DMS114 treated with DMSO at 0.1 percent for 48 hours (cell line): ENCODE measurements around the gene TMEM109.

Experiments
- DNase-seq: peaks from one replicate; lab custom pipeline; 2025; ENCODE audit not compliant: unreplicated experiment; lab: John Stamatoyannopoulos, UW

Gene TMEM109

GRCh38 chr11:60964801-60965200, 50.8 kb downstream of the TMEM109 start:
- no peak for DNase-seq

GRCh38 chr11:60966890-60967289, 52.9 kb downstream of the TMEM109 start:
- no peak for DNase-seq

GRCh38 chr11:60968223-60968622, 54.3 kb downstream of the TMEM109 start:
- DNase-seq: no peak

- no peak for DNase-seq
These were observed 56.4 kb downstream of the TMEM109 start for GRCh38 chr11:60970369-60970774.

GRCh38 chr11:60970890-60971289, 56.9 kb downstream of the TMEM109 start:
- no peak for DNase-seq

DNA sequence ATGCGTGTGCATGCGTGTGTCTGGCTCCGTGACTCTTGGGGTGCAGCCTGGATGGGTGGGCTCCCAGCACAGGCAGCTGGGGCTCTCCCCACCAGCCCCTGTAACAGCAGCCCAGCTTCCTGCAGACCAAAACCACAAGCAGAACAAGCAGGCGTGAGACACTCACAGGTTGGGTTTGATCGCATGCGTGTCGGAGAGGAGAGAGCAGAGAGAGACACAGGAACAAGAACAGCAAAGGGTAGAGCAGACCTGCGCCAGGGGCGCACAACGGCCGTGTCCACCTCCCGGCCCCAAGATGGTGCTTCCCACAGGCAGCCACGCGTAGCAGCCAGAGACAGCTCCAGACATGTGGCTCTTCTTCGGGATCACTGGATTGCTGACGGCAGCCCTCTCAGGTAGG, 57.6 kb downstream of the TMEM109 start, which contains the start of gene CD6:
CD6 (plus strand) TSS at position 161 of the 400 bp plus-strand sequence; CDS start at position 347, 186 bp downstream.
- DNase-seq: no peak

DNA sequence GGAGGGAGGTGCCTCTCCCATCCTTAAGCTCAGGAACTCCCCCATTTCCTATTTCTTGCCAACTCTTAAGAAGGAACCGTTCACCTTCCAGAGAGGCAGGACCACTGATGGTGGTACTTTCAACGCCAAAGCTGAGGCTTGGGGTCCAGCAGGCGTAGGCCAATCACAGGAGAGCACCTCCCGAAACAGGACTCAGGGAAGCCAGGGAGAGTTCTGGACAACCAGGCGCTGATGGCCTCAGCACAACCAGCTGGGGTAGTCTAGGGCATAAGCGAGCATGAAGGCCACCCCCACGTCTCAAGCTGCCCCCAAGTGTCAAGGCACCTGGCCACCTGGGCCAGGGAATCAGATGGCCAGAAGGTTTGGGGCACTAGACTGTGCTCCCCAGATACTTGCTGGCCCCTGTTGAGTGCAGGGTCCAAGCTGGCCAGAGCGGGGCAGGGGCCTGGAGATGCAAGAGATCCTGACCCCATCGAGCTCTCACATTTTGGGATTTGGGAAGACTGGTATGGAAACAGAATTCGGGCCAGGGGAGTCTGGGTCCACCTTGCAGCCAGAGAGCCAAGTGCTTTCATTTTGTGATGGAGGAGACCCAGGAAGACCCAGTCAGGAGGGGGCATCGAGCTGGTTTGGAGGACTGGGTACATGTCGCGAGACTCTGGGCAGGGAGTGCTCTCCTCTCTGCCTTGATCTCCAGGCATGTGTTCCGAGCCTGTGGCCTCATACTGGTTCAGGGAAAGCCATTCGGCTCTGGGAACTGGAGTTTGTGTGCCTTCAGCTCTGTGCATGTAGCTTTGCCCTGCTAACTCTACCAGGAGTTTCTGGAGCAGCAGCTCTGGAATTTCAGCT, 58.4 kb downstream of the TMEM109 start:
- DNase-seq: no peak
